Measurements from ENCODE around the gene CNKSR2. TPM values are rescaled to one million over a fixed set of nuclear protein-coding genes. Genes with fewer than 3 reads are reported as not detected.
"Not testable (repeated sequence)": the region's sequence is repeated elsewhere in the genome, so short reads cannot be mapped to it uniquely, and the experiment has no call there.

CNKSR2 gene
- total RNA-seq, 1 donor from 2014 or later: 3.4 TPM

DNA sequence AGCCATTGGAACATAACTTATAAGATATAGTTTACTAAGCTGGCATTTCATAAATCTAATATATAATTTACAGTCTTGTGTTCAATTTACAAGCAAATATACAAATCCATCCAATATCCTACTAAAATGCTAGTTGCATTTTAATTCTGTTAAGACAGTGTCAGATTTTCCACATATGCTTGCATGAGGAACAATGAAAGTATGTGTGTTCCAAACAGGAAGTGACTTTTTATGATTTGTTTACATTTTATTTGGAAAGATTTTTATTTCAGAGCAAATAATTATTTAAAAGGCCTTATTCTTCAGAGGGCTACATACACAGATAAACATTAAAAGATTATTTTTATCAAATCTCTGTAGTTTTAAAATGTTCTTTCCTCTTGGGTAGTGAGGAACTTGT lies 153.9 kb downstream of the CNKSR2 start:
- no peak for DNase-seq (ENCODE audit: low read depth)
- Histone ChIP-seq H3K4me3 (ENCODE audit: low read depth, low read length) (no peak overlapping the region), H3K36me3 (ENCODE audit: control insufficient read depth, insufficient read depth, low read length) (no peaks in the 10 kb centered on the region), H3K27me3 (ENCODE audit: control insufficient read depth, insufficient read depth, low read length) (no peaks in the 10 kb centered on the region)
- no peak for TF ChIP-seq CTCF (IDR thresholded peaks at IDR 0.05; ENCODE audit: insufficient read depth, low read length, poor library complexity, severe bottlenecking)

DNA sequence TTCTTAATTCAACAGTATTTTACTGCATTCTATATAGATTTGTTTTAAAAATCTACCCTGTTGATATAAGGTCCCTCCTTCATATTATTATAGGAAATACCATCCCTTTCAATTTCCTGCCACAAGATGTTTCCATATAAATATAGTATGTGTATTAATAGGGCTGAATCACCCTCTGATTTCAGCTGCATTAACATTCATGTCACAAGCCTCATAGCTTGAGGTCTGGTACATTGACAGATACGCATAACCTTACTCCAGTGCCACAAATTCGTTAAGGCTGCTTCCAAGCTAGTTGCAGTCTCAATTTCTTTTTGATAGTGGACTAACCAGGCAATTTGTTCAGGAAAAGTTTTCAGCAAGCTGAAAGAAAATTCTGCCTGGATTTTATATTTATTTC lies 155.6 kb downstream of the CNKSR2 start:
- no peak overlapping the region for H3K4me3 ChIP-seq (ENCODE audit: low read depth, low read length)
- no peaks in the 10 kb centered on the region for H3K27me3 ChIP-seq (ENCODE audit: control insufficient read depth, insufficient read depth, low read length)
- no peak for TF ChIP-seq CTCF (IDR thresholded peaks at IDR 0.05; ENCODE audit: insufficient read depth, low read length, poor library complexity, severe bottlenecking)
- no peak for DNase-seq (ENCODE audit: low read depth)
- no peaks in the 10 kb centered on the region for H3K36me3 ChIP-seq (ENCODE audit: control insufficient read depth, insufficient read depth, low read length)

DNA sequence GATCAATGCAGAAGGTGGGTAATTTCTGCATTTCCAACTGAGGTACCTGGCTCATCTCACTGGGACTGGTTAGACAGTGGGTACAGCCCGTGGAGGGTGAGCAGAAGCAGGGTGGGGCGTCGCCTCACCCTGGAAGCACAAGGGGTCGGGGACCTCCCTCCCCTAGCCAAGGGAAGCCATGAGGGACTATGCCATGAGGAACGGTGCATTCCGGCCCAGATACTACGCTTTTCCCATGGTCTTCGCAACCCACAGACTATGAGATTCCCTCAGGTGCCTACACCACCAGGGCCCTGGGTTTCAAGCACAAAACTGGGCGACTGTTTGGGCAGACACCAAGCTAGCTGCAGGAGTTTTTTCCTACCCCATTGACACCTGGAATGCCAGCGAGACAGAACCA lies 170.4 kb downstream of the CNKSR2 start:
- not testable (repeated sequence) for H3K27me3 ChIP-seq (ENCODE audit: control insufficient read depth, insufficient read depth, low read length); H3K4me3 ChIP-seq (ENCODE audit: low read depth, low read length); H3K36me3 ChIP-seq (ENCODE audit: control insufficient read depth, insufficient read depth, low read length); DNase-seq (ENCODE audit: low read depth)

DNA sequence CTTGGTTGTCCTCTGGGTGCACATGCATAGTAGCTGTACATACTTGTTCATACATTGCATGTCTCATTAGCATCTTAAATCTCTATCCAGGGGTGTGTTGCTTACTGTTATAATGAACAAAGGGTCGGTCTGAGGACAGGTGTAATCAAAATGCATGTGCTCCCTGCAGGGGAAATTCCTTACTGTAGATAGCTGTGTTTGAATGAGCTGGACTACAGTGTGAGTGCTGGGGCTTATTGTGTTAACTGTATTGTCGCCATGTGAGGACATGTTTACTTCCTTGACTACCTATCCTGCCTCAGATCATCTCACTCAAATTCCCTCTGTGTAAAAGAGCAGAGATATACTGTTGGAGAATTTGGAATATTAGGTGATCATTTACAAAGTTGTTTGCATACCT lies 185.2 kb downstream of the CNKSR2 start:
- no peak for TF ChIP-seq CTCF (IDR thresholded peaks at IDR 0.05; ENCODE audit: insufficient read depth, low read length, poor library complexity, severe bottlenecking)
- Histone ChIP-seq H3K27me3 (ENCODE audit: control insufficient read depth, insufficient read depth, low read length) (no peaks in the 10 kb centered on the region), H3K36me3 (ENCODE audit: control insufficient read depth, insufficient read depth, low read length) (no peaks in the 10 kb centered on the region), H3K4me3 (ENCODE audit: low read depth, low read length) (no peak overlapping the region)
- DNase-seq (ENCODE audit: low read depth): no peak

DNA sequence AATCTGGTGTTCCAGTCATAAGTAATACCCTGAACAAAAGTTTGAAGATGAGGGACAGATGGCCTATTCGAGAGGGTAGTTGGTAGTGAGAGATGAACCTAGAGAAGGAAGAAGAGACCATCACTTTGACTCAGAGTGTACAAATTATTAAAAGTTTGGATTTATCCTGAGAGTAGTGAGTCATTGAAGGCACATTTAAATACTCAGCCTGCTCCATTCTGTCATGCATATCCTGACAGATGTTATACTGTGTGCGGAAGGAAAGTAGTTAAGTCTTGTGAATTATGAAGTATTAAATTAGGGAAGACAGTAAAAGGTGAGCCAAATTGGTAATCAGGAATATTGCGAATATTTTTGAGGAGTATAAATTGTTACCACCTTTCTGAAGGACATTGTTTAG lies 190.8 kb downstream of the CNKSR2 start:
- TF ChIP-seq CTCF (IDR thresholded peaks at IDR 0.05; ENCODE audit: insufficient read depth, low read length, poor library complexity, severe bottlenecking): no peak
- DNase-seq (ENCODE audit: low read depth): no peak
- H3K4me3 ChIP-seq (ENCODE audit: low read depth, low read length): no peak overlapping the region
- H3K36me3 ChIP-seq (ENCODE audit: control insufficient read depth, insufficient read depth, low read length): no peaks in the 10 kb centered on the region
- H3K27me3 ChIP-seq (ENCODE audit: control insufficient read depth, insufficient read depth, low read length): no peaks in the 10 kb centered on the region

- H3K27me3 ChIP-seq (ENCODE audit: control insufficient read depth, insufficient read depth, low read length): no peaks in the 10 kb centered on the region
- TF ChIP-seq CTCF (IDR thresholded peaks at IDR 0.05; ENCODE audit: insufficient read depth, low read length, poor library complexity, severe bottlenecking): no peak
- no peaks in the 10 kb centered on the region for H3K36me3 ChIP-seq (ENCODE audit: control insufficient read depth, insufficient read depth, low read length)
- H3K4me3 ChIP-seq (ENCODE audit: low read depth, low read length): no peak overlapping the region
- no peak for DNase-seq (ENCODE audit: low read depth)
Measured at GRCh38 chrX:21574793-21575192, 200.6 kb downstream of the CNKSR2 start.
